ENCODE results near the gene R3HDM1.

- TF ChIP-seq CTCF (IDR thresholded peaks at IDR 0.05) (no peak), POLR2A (IDR thresholded peaks at IDR 0.05) (no peak), POLR2AphosphoS5 (IDR thresholded peaks at IDR 0.05) (no peak), EP300 (IDR thresholded peaks at IDR 0.05) (no peak)
These were observed 110.1 kb downstream of the R3HDM1 start for GRCh38 chr2:135641156-135642068.
